ENCODE data around the gene ATOSA. TPM values are rescaled to one million over a fixed set of nuclear protein-coding genes. Genes with fewer than 3 reads are reported as not detected.

The ATOSA gene
- total and polyA plus RNA-seq, 2 of the 8 experiments (the other 6 are each of a cell fraction or from before 2014, with no cell fraction given): 4.6 to 7.9 TPM

DNA sequence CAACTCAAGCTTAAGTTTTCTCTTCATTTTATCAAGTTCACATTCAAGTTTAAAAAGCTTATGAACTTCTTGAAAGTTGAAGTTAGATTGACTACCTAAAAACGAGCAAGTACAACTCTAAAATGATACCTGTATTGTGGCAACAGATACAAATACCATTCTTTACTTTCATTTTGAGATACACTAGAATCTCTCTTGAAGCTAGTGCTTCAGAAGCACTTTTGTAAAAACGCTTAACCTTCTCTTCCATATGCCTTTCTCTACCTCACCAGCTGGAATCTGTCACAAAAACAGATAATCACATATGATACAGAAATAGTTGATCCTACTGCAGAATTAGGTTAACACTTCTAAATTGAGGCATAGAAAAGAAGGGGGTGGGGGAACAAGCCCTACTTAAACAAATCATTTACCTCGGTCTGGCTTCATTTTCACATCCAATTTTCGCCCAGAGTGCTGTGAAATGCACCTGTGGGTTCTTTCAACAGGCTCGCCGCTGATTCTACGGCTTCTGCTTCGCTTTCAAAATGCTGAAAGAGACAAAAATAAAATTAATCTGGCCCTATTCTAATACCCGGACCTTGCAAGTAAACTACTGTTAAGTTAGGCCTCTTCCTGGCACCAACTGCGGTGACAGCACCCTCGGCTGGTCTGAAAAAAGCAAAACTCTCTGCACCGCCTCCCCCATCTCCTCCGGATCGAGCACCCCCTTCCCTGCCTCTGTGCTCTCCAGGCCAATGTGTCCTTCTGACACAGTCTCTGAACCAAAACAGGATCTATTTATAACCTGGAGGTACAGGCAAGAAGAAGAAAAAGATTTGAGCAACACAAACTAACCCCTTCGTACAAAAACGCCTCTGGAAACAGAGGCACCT, 1.4 kb downstream of the ATOSA start (continued):
- TF ChIP-seq HDAC2 (IDR thresholded peaks at IDR 0.05; ENCODE audit: borderline replicate concordance in 1 of 2, low read depth in 2 of 2, low read length in 2 of 2) (no peak), CTBP2 (IDR thresholded peaks at IDR 0.05; ENCODE audit: borderline replicate concordance, insufficient read depth, insufficient read length, low read length) (no peak), KDM5A (IDR thresholded peaks at IDR 0.05; ENCODE audit: low read length) (0 out of 2 replicates have a peak, but pooled peaks have one; percentile 11), RXRA (IDR thresholded peaks at IDR 0.05; ENCODE audit: insufficient read depth, low read depth, low read length) (no peak), HDAC6 (IDR thresholded peaks at IDR 0.05; ENCODE audit: low read depth, low read length) (no peak), SUZ12 (IDR thresholded peaks at IDR 0.05; ENCODE audit: low read length) (no peak), BACH1 (IDR thresholded peaks at IDR 0.05; ENCODE audit: low read length) (no peak), NANOG (IDR thresholded peaks at IDR 0.05; ENCODE audit: insufficient read depth, low read depth, low read length, poor library complexity, severe bottlenecking) (no peak), EZH2 (IDR thresholded peaks at IDR 0.05; ENCODE audit: low read depth, low read length, severe bottlenecking) (no peak), CEBPB (IDR thresholded peaks at IDR 0.05; ENCODE audit: low read depth, low read length) (no peak), SAP30 (IDR thresholded peaks at IDR 0.05; ENCODE audit: insufficient read depth, insufficient replicate concordance, low read length) (peak; percentile 46)
- TF ChIP-seq, protein P1, sequence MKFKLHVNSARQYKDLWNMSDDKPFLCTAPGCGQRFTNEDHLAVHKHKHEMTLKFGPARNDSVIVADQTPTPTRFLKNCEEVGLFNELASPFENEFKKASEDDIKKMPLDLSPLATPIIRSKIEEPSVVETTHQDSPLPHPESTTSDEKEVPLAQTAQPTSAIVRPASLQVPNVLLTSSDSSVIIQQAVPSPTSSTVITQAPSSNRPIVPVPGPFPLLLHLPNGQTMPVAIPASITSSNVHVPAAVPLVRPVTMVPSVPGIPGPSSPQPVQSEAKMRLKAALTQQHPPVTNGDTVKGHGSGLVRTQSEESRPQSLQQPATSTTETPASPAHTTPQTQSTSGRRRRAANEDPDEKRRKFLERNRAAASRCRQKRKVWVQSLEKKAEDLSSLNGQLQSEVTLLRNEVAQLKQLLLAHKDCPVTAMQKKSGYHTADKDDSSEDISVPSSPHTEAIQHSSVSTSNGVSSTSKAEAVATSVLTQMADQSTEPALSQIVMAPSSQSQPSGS (IDR thresholded peaks at IDR 0.05; ENCODE audit: low read length): no peak

Data from H1 (cell line).